Dedifferentiated amniotic fluid mesenchymal stem cell (primary cell): Measurements from ENCODE around the gene POLH.
"Not testable (repeated sequence)": the region's sequence is repeated elsewhere in the genome, so short reads cannot be mapped to it uniquely, and the experiment has no call there.

ENCODE experiments used
- DNase-seq: peaks from one replicate; pipeline ENCODE4 v3.0.0-alpha.2; 2016; ENCODE audit errors: extremely low spot score

Gene POLH

GRCh38 chr6:43575772-43576551 is at the start of gene POLH, which contains the start of gene XPO5:
TSS of gene POLH (plus strand) at chr6:43576185. CDS start at chr6:43582320, 6,135 bp downstream.
TSS of gene XPO5 (minus strand) at chr6:43576038. CDS start at chr6:43575864, 174 bp downstream.
- DNase-seq = peak; percentile 86

- DNase-seq = no peak
Observed at GRCh38 chr6:43532201-43532600, 43.8 kb upstream of the POLH start.

GRCh38 chr6:43538986-43539385 is 37.0 kb upstream of the POLH start:
- DNase-seq = not testable (repeated sequence)

- DNase-seq = not testable (repeated sequence)
Observed at GRCh38 chr6:43539409-43539808, 36.6 kb upstream of the POLH start.

- no peak for DNase-seq
Observed at GRCh38 chr6:43540507-43540906, 35.5 kb upstream of the POLH start.

- DNase-seq = no peak
Observed at GRCh38 chr6:43541774-43542471, 34.1 kb upstream of the POLH start.

GRCh38 chr6:43544461-43544860 is 31.5 kb upstream of the POLH start:
- no peak for DNase-seq

GRCh38 chr6:43547222-43547621 is 28.8 kb upstream of the POLH start:
- DNase-seq = no peak

- DNase-seq = not testable (repeated sequence)
Observed at GRCh38 chr6:43557620-43558019, 18.4 kb upstream of the POLH start.

GRCh38 chr6:43559328-43559727 is 16.7 kb upstream of the POLH start:
- no peak for DNase-seq

- no peak for DNase-seq
Observed at GRCh38 chr6:43570876-43571441, 5.0 kb upstream of the POLH start.

- no peak for DNase-seq
Observed at GRCh38 chr6:43572015-43572414, 4.0 kb upstream of the POLH start.

- no peak for DNase-seq
Observed at GRCh38 chr6:43575105-43575771, 747 bp upstream of the POLH start.

GRCh38 chr6:43578748-43579147 is 2.8 kb downstream of the POLH start:
- no peak for DNase-seq

GRCh38 chr6:43579171-43579570 is 3.2 kb downstream of the POLH start:
- DNase-seq = no peak

GRCh38 chr6:43582911-43583310 is 6.9 kb downstream of the POLH start:
- DNase-seq = no peak

GRCh38 chr6:43584892-43585570 is 9.0 kb downstream of the POLH start:
- no peak for DNase-seq

- no peak for DNase-seq
Observed at GRCh38 chr6:43588194-43588593, 12.2 kb downstream of the POLH start.

GRCh38 chr6:43589564-43589963 is 13.6 kb downstream of the POLH start:
- DNase-seq = not testable (repeated sequence)

GRCh38 chr6:43593938-43594337 is 18.0 kb downstream of the POLH start:
- DNase-seq = peak; percentile 52

GRCh38 chr6:43600595-43600994 is 24.6 kb downstream of the POLH start:
- DNase-seq = no peak

GRCh38 chr6:43604174-43604573 is 28.2 kb downstream of the POLH start:
- DNase-seq = peak; percentile 67
